DND-41 (cell line): ENCODE measurements around the gene TMTC4.
"Not testable (repeated sequence)": the region's sequence is repeated elsewhere in the genome, so short reads cannot be mapped to it uniquely, and the experiment has no call there.

ENCODE experiments used
- ATAC-seq: fragments of 200-7000 bp; cut with Tn5 transposase; 3 replicates; pipeline ENCODE4 v1.9.1; 2021; ENCODE audit warnings: low read depth; ENCODE audit not compliant: insufficient read depth
- DNase-seq: peaks from one replicate; pipeline ENCODE4 v3.0.0-alpha.2; 2020
- H2AFZ ChIP-seq: 2 replicates; pipeline ENCODE4 v1.6.0; 2012; ENCODE audit warnings: low read depth, low read length
- H3K27ac ChIP-seq: 2 replicates; pipeline ENCODE4 v1.5.1; 2012; ENCODE audit warnings: low read length, inconsistent platforms
- H3K27me3 ChIP-seq: fragments of 200-600 bp; sonication (generic); 2 replicates; pipeline ENCODE4 v1.6.0; 2012; ENCODE audit warnings: low read length, mild to moderate bottlenecking, inconsistent platforms; ENCODE audit not compliant: insufficient read depth, poor library complexity
- H3K36me3 ChIP-seq: 2 replicates; pipeline ENCODE4 v1.5.1; 2012; ENCODE audit warnings: low read length, inconsistent platforms; ENCODE audit not compliant: insufficient read depth
- H3K4me1 ChIP-seq: 2 replicates; pipeline ENCODE4 v1.5.1; 2012; ENCODE audit warnings: mild to moderate bottlenecking, low read length; ENCODE audit not compliant: insufficient read depth
- H3K4me2 ChIP-seq: 2 replicates; pipeline ENCODE4 v1.6.0; 2012; ENCODE audit warnings: mild to moderate bottlenecking, moderate library complexity, low read length, inconsistent platforms; ENCODE audit not compliant: insufficient read depth
- H3K4me3 ChIP-seq, 2 experiments: fragments of 200-600 bp in 1 of 2; shearing (Covaris generic) in 1 of 2; 2 replicates each; pipeline ENCODE4 v1.5.1; 2012 to 2016; ENCODE audit warnings: inconsistent platforms in 2 of 2, low read length in 2 of 2, mild to moderate bottlenecking in 2 of 2, low read depth in 1 of 2, moderate library complexity in 1 of 2
- H3K79me2 ChIP-seq: 2 replicates; pipeline ENCODE4 v1.6.0; 2012; ENCODE audit warnings: low read length, inconsistent platforms; ENCODE audit not compliant: insufficient read depth
- H3K9ac ChIP-seq: 2 replicates; pipeline ENCODE4 v1.6.0; 2012; ENCODE audit warnings: low read depth, mild to moderate bottlenecking, inconsistent platforms, low read length, moderate library complexity
- H3K9me3 ChIP-seq: 2 replicates; pipeline ENCODE4 v1.5.1; 2012; ENCODE audit warnings: low read length, moderate library complexity, mild to moderate bottlenecking, inconsistent platforms; ENCODE audit not compliant: insufficient read depth, severe bottlenecking
- H4K20me1 ChIP-seq: 2 replicates; pipeline ENCODE4 v1.6.0; 2012; ENCODE audit warnings: low read length; ENCODE audit not compliant: insufficient read depth
- CTCF ChIP-seq: IDR thresholded peaks from 2 replicates; pipeline ENCODE4 v1.5.1; 2012; ENCODE audit warnings: borderline replicate concordance, low read length, moderate library complexity, mild to moderate bottlenecking; ENCODE audit not compliant: poor library complexity, severe bottlenecking; ENCODE audit errors: extremely low read depth
- EZH2 ChIP-seq: IDR thresholded peaks from 3 replicates; pipeline ENCODE4 v1.6.1; 2012; ENCODE audit warnings: borderline replicate concordance, low read depth, mild to moderate bottlenecking, moderate library complexity, low read length, inconsistent platforms; ENCODE audit not compliant: severe bottlenecking

TMTC4 gene

GRCh38 chr13:100619940-100620339, 54.7 kb downstream of the TMTC4 start:
- Histone ChIP-seq H3K79me2 (no peaks in the 10 kb centered on the region), H3K27me3 (no peaks in the 10 kb centered on the region), H3K27ac (no peak overlapping the region), H3K9me3 (no peaks in the 10 kb centered on the region), H3K4me2 (no peak overlapping the region), H3K4me1 (no peaks in the 10 kb centered on the region), H3K36me3 (peaks cover 30% of the 10 kb centered on the region), H2AFZ (no peak overlapping the region), H4K20me1 (no peaks in the 10 kb centered on the region), H3K9ac (no peak overlapping the region), H3K4me3 (no peak overlapping the region)
- DNase-seq (no peak), ATAC-seq (no peak; the same call in 2 of the 3 replicates)
- TF ChIP-seq EZH2 (no peak), CTCF (no peak)

GRCh38 chr13:100618897-100619296, 55.7 kb downstream of the TMTC4 start:
- H3K27ac ChIP-seq, H3K4me1 ChIP-seq, H2AFZ ChIP-seq, H3K27me3 ChIP-seq, DNase-seq, H3K4me2 ChIP-seq, H3K9ac ChIP-seq, H3K4me3 ChIP-seq, H4K20me1 ChIP-seq, H3K9me3 ChIP-seq, ATAC-seq, H3K79me2 ChIP-seq: not testable (repeated sequence)
- peaks cover 23% of the 10 kb centered on the region for H3K36me3 ChIP-seq

- Histone ChIP-seq H3K27me3 (no peaks in the 10 kb centered on the region), H3K79me2 (no peaks in the 10 kb centered on the region), H3K9me3 (no peaks in the 10 kb centered on the region), H4K20me1 (no peaks in the 10 kb centered on the region), H3K36me3 (peaks cover 30% of the 10 kb centered on the region; the same call in 1 of the 2 replicates), H3K9ac (no peak overlapping the region), H3K4me2 (no peak overlapping the region), H2AFZ (no peak overlapping the region), H3K4me3 (no peak overlapping the region), H3K27ac (no peak overlapping the region), H3K4me1 (no peaks in the 10 kb centered on the region)
- no peak for ATAC-seq
- DNase-seq: no peak
- no peak for TF ChIP-seq CTCF
These were observed 61.6 kb downstream of the TMTC4 start for GRCh38 chr13:100613031-100613430.

GRCh38 chr13:100611678-100612492, 62.7 kb downstream of the TMTC4 start:
- peaks cover 37% of the 10 kb centered on the region; the same call in 1 of the 2 replicates for H3K36me3 ChIP-seq
- no peak for ATAC-seq
- no peak for DNase-seq
- H3K9me3 ChIP-seq: no peaks in the 10 kb centered on the region
- TF ChIP-seq CTCF: no peak
- TF ChIP-seq EZH2: no peak
- H3K79me2 ChIP-seq: no peaks in the 10 kb centered on the region
- no peaks in the 10 kb centered on the region for H4K20me1 ChIP-seq
- no peak overlapping the region for H3K4me2 ChIP-seq
- no peak overlapping the region for H3K9ac ChIP-seq
- no peaks in the 10 kb centered on the region for H3K27me3 ChIP-seq
- no peak overlapping the region for H3K4me3 ChIP-seq
- H3K27ac ChIP-seq: no peak overlapping the region
- no peaks in the 10 kb centered on the region for H3K4me1 ChIP-seq
- no peak overlapping the region for H2AFZ ChIP-seq
